GM19023 (cell line): Measurements from ENCODE around the gene ARL15.

ENCODE experiments used
- ATAC-seq: cut with Tn5 transposase; IDR thresholded peaks from one replicate; pipeline ENCODE4 v1.9.1; 2021; ENCODE audit warnings: mild to moderate bottlenecking, moderate library complexity; ENCODE audit not compliant: unreplicated experiment

ARL15 gene

DNA sequence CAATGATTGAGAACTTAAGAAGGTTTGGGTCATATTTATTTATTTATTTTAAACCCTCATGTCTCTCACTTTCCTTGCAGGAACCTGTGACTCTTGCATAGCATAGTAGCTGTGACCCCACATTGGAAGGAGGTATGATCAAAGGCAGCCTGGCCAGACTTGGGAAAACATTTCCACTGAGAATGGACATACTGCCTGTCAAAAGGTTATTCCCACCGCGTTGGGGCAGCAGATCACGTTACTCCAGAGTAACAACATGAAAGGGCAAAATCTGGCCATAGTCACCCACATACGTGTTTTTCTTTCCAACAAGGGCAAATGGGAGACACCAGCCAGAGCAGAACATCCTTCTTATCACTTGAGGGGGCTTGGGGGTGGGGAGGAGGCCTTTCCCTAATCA lies 95.7 kb downstream of the ARL15 start:
- no peak for ATAC-seq

DNA sequence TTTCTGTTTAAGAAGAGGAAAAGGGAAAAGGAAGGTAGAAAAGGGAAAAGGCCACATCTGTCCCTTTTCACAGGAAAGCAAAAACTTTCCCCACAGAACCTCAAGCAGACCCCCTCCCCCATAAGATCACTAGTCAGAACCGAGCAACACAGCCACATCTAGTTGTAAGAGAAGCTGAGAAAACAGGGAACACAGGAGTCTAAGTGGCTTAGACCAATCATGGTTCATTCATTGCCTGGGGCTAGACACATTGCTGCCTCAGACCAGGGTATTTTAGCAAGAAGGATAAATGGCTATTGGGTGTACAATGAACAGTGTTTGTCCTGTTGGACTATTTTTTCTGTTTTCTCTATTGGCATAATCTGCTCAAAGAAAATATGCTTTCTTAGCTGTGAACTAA lies 98.0 kb downstream of the ARL15 start:
- ATAC-seq: no peak

DNA sequence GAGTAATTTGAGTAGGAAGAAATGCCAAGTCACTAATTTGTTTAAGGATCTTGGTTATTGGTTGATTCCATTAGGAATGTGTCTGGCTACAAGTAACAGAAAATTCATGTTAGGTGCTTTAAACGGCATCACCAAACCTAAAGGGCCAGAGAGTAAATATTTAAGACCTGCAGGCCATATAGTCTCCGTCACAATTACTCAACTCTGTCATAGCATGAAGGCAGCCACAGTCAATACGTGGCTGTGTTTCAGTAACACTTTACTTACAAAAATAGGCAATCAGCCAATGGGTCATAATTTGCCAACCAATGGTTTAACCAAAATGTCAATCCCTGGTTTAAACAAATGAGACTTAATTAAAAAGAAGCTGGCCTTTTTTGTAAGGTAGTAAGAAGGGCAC lies 98.5 kb downstream of the ARL15 start:
- ATAC-seq: no peak

DNA sequence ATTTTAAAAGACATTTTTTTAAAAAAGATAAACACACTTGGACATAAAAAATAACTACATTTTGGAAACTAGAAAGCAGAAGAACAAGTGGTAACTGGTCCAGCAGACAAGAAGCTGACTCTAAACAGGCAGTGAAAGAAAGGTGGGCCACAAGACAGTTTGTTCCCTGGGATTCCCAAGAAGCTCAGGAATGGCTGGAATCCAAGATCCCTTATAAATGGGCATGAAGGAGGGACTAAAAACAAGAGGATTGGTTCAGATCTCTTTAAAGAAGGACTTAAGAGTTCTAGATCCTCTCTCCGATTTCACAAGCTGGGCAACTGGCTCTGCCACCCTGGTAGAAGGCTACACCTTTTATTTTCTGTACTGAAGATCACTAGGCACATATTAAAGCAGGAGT lies 102.8 kb downstream of the ARL15 start:
- no peak for ATAC-seq

DNA sequence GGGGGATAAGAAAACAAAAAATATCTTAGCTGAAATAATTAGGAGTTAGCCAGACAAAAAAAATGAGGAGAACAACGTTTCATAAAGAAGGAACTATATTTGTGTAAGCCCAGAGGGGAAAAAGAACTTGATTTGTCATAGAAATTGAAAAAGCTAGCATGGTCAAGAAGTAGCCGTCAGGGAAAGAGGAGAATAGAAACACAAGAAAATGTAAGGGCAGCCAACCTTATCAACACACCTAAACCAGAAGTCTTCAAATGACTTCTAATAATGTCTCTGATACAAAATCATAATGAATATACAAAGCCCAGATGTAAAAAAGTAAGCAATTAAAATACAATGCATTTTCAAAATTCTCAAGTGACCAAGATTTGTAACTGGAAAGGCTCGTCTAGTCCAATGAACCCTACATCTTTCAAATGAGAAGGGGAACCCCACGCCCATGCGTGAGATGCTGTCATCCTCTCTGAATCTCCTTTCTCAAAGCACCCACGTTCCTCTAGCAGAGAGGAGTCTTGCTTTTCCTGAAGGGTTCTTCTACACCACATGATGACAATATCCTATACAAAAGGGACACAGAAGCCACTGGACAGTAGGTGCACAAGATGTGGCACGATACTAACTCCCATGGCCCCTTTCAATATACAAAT lies 103.7 kb downstream of the ARL15 start:
- ATAC-seq: peak; percentile 72

DNA sequence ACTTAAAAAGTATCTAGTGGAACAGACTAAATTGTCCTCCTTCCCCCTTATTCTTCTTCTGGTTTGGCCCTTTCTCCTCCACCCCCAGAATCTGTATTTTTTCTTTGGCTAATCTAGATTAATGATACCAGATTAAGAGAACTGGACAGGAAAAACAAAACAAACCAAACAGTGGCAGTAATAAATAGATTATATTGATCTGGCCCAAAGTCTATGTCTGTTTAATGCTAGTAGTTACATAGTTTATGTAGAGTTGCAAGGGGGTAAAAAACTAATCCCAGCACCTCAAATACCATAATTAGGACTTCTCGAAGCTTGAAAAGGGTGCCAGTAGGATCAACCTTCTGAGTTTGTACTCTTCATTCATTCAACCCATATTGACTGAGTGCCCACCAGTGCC lies 104.5 kb downstream of the ARL15 start:
- no peak for ATAC-seq

DNA sequence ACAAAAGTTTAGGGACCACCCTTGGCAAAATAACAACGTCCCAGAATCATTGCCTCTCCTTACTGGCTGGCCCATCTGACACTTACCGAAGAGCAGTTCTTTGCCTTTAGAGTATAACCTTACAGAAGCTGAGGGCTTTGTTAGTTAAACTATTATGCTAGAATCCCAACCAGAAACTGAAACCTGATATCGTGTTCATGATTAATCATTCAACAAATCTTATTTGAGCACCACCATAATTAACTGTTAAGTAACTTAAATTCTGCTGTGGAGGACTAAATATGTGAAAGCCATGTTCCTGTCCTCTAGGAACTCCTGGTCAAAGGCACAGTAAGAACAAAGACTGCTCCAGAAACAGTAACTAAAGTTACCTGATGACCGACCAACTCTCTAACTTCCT lies 104.9 kb downstream of the ARL15 start:
- no peak for ATAC-seq

DNA sequence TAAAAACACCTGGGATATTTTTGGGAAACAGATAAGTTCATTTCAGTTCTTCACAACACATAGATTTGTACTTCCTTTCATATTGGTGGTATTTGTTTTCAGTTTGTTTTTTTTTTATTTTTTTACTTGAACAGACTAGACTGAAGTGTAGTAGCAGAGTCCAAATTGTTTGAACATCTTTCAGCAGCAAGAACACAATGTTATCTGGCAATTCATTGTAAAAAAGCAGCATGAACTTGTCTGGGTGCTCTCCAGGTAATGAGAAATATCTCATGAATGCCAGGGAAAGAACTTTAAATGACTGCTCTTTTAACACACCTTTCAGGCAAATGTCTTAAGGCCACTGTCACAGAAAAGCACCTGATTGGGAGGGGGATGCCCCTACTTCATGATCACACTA lies 113.4 kb downstream of the ARL15 start:
- ATAC-seq: no peak

DNA sequence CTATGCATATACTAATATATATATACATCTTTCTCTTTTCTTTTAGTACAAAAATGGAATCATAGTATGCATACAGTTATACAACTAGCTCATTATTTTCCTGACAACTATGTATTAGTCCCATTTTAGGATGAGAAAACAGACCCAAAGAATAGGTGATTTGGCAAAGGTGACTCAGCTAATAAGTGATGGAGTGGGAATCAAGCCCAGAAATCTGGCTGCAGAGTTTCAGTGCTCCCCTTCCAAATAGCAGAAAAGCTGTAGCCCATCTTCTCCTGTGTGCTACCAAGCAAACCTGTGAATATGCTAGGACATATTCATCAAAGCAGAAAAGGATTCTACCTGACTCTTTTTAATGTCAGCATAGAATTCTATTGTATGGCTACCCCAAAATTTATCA lies 114.7 kb downstream of the ARL15 start:
- ATAC-seq: no peak

DNA sequence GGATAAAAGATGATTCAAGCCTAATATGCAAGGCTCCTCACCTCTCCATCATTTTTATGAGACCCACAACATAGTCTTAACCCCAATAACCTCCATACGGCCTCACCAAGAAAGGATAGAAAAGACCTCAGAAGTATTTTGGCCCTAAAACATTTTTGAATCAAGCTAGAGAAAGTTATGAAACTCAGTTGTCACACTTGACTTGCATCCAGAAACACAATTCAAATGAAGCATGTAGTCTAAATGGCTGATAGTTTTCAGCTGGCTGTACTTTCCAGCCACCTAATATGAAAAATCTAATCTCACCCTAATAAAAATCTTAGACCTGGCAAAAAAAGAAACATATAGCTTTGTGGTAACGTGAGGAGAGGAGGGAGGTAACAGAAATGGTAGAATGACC lies 116.1 kb downstream of the ARL15 start:
- ATAC-seq: no peak

DNA sequence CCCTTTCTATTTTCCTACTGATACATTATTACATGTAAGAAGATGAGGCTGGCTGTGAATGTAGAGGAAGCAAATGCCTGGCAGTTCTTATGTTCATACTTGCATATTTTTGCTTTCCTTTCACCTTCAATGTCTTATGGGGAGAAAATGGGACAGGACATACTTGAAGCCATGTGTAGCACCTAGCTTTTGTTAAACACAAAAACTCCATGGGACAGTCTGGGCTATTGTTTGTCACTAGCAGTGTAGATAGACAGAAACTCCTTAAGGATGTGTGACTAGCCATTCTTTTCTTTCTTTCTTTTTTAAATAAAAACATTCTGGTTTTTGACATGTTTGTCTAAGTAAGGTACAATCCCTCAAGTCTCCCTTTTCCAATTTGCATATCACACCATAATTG lies 122.7 kb downstream of the ARL15 start:
- ATAC-seq: no peak

DNA sequence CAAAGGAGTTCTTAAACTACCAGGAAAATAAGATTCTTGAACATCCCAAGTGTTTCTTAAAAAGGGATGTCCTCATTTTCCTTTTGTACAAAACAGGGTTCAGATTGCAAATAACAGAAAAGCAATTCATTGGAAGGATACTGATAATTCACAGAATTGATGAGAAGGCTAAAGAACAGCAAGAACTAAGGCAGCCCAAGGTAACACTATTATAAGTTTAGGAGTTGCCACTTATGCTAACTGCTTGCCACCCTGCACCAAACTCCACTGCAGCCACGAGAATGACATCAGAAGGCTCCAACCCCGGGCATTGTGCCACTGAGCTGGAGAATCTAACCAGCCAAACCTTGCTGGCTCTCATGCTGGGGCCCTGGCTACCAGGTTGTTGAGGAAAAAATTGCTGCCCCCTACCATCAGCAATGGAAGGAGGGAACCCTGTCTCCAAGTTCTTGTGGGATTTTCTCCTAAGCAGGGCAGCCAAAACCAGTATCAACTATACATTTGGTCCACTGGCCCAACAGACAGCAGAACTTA lies 123.4 kb downstream of the ARL15 start:
- no peak for ATAC-seq

DNA sequence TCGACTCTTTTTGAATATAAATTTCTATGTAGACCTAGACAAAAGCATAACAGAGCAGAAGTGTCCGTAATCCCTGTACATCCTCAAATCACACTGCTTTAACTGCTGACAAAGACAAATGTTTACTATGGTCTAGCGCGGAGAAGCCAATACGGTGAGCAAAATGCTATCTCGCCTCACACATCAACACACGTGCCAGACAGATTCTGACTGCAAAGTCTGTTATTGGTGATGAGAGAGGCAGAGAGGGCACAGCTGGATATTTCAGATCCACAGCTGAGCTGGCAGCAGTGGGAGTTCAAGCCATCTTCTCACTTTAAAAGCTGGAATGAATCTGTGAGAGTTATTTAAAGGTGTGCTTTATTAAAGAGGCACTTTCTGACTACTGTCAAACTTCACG lies 124.3 kb downstream of the ARL15 start:
- ATAC-seq: no peak

DNA sequence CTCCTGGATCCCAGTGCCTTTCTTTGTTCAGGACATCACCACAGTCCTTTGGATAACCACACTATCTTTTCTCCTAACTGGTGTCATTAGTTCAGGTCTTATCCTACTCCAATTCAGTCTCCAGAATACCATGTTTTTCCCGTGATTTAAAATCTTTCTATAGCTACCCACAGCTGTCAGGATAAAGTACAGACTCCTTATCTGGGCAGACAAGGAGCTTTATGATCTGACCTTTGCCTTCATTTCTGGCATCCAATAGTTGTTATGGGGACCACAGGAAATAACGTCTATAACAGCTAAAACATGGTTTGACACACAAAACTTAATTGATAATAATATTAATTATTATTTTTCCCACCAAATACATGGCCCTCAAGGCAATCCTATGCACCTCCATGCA lies 125.6 kb downstream of the ARL15 start:
- no peak for ATAC-seq

DNA sequence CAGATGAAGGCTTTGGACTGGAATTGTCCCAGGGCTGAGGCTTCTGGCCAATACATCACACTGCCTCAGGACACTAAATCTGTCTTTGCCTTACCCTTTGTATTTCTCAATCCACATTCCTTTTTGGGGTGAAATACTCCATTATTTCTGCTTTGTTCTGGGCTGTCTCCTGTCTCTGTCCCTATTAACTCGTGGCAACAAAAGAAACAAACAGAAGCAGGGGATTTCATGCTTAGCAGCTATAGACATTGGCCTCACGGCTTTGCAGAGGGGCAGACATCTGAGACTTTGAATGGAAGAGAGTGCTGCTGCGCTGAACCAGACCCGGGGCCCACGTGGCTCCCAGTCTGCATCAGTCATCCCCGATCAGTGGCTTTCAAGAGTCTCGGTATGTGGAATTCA lies 129.7 kb downstream of the ARL15 start:
- ATAC-seq: no peak

DNA sequence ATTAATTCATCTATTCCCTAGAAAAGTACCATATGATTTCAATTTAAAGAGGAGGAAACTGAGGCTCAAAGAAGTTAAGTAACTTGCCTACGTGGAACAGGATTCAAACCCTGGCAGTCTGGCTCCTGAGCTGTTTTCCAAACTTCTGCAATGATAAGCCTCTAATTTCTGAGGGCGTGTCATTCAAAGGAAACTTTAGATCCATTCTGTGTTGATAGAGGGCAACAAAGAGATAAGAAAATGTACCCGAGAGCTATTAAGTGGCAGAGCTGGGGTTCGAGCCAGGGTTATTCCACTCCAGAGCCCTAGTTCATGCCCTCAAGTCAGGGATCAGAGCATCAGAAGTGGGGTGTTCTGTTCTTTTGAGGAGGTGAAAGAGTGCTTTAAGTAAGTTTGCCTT lies 131.4 kb downstream of the ARL15 start:
- no peak for ATAC-seq

DNA sequence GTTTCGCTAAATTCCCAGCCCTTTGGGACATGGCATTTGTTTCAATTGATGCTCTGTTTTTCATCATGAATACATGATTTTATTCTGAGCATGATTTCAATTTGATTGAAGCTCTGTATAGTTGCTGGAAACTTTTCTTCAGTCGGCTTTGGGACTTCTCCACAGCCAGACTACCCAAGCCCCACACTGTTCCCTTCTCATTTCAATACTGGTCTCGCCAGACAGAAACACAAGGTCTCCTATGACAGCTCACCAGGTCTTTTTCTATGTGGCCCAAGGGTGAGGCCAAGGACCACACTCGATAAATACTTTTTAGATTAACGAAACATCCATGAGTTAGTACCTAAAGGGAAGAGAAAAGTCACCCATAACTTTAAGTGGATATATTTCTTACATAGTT lies 132.2 kb downstream of the ARL15 start:
- ATAC-seq: no peak

DNA sequence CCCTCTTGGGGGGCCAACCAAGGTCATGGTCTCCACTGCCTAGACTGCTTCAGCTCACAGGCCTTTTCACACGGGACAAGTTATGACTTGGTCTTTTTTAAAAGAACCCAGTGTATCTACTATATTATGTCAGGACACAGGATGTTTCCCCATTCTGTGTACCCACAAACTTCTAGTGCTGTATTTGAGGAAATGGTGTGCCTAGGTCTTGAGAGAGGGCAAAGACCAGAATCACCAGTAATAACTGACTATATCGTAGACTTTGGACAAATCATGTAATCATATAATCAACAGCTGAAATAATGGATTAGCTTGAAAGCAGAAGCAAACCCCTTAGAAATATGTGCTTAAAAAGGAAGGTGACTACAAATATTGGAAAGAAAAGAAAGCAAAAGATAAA lies 133.3 kb downstream of the ARL15 start:
- ATAC-seq: no peak

DNA sequence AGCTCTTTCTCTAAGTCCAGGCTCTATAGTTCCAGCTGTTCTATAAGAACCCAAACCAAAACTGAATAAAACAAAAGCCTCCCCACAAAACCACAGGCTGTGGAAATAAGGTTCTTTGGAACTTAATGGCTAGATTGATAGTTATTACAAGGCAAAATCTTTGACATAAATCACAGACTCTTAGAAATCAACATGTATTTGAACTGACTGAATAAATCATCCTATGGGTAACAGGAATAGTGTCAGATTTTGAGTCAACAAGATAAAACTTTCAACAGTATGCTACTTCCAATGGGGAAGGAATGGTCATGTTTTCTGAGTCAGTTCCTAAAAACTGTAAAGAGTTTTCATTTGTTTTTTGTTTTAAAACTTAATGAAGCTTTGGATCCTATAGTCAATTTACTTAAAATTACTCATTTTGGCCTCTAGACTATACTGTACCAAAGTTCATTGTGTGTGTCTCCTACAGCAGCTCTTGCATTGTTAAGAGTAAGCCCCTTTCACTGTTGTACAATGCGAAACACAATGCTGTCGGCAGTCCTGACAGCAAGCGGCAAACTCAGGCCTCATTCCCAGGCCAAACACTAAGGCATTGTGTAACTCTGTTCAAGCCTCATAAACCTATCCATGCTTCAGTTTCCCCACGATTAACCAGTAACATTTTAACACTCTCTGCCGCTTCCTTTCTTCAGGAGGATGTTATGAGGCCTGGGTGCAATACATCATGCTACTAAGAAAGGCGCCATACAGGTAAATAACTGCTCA lies 134.1 kb downstream of the ARL15 start:
- no peak for ATAC-seq

DNA sequence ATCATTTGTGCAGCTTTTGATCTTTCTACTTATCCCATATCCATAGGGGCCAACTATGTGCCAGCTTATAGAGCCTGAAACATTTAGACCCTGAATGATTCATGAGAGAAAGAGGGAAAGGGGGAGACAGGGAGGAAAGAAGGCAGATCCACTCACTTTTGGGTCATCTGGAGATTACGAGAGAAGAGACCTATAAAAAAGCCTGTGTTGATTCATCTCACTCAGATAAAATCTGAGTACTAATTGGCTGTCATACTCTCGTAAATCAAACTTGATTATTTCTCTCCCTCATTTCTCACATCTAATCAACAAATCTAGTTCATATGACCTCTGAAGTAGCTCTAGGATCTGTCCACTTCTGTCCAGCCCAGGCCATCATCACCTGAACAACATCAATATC lies 137.1 kb downstream of the ARL15 start:
- ATAC-seq: no peak

DNA sequence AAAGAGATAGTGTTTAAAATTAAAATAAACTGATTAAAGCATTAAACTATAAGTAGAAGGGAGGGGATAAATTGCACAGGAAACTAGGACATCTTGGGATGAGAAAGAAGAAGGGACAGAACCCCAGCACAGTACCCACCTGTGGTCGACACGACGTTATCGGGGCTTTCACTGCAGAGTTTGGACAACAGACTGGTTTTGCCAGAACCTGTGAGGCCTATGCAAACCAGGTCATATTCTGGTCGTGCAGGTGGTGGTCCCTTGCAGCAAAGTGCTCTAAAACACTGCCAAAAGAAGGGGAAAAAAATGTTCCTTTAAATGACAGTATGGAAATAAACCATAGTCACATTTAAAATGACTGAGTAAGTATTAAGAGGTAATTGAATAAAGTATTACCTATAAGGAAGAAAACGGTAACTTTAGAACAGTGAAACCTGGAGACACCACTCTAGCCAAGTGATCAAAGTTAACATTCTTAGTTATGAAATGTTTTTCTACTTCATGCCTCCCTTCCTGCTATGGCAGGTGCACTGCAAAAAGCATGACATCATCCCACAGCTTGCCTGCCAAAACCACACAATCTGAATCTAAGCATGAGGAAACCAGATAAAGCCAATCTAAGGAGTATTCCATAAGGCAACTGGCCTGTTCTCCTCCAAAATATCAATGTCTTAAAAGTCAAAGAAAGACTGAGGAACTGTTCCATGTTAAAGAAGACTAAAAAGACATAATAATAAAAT lies 138.6 kb downstream of the ARL15 start:
- no peak for ATAC-seq

DNA sequence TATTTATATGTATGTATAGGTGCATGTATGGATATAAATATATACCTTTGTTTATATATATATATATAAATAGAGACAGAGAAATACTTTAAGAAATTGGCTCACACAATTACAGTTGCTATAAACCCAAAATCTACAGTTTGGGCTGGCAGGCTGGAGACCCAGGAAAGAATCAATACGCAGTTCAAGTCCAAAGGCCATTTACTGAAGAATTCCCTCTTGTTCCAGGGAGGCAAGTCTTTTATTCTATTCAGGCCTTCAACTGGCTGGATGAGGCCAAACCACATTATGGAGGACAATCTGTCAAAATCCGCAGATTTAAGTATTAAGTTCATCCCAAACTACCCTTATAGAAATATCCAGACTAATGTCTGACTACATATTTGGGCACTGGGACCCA lies 144.7 kb downstream of the ARL15 start:
- no peak for ATAC-seq
